Activated T-helper 2 cell treated with anti-CD3 and anti-CD28 coated beads, Interferon-gamma antibody, Interleukin-2, Interleukin-4, amounts not matched to agents 10 μg/mL and 5 μg/mL and 100 μg/mL, durations not matched to agents 14 hours and 24 hours and 36 hours (primary cell): ENCODE data around the gene RRAS2. TPM values are rescaled to one million over a fixed set of nuclear protein-coding genes. Genes with fewer than 3 reads are reported as not detected.

Experiments
- DNase-seq: peaks from one replicate; pipeline ENCODE4 v3.0.0; 2021; ENCODE audit warnings: low spot score
- H3K27ac Mint-ChIP-seq: one replicate; pipeline ENCODE4 v1.8.0; 2021; ENCODE audit warnings: mixed read lengths
- H3K27me3 Mint-ChIP-seq: one replicate; pipeline ENCODE4 v1.8.0; 2021; ENCODE audit warnings: low read depth, mixed read lengths
- H3K36me3 Mint-ChIP-seq: one replicate; pipeline ENCODE4 v1.8.0; 2021; ENCODE audit warnings: low read depth, mixed read lengths
- H3K4me1 Mint-ChIP-seq: one replicate; pipeline ENCODE4 v1.8.0; 2021; ENCODE audit warnings: low read depth, mixed read lengths
- H3K4me3 Mint-ChIP-seq: one replicate; pipeline ENCODE4 v1.8.0; 2021; ENCODE audit warnings: low read depth, mild to moderate bottlenecking, moderate library complexity, mixed read lengths
- H3K9me3 Mint-ChIP-seq: one replicate; pipeline ENCODE4 v1.8.0; 2021; ENCODE audit warnings: mixed read lengths
- intact Hi-C: fragments of 100-400 bp; cut with micrococcal nuclease; formaldehyde crosslinking; loops from one replicate; pipeline ENCODE4 v1.15.1; 2023
- total RNA-seq: library from RNA; stranded (reverse); gene quantifications from 2 replicates; pipeline ENCODE4 v1.2.3, GENCODE V29; 2022

Gene RRAS2
- total RNA-seq, 1 donor from 2014 or later: 65.2 TPM

DNA sequence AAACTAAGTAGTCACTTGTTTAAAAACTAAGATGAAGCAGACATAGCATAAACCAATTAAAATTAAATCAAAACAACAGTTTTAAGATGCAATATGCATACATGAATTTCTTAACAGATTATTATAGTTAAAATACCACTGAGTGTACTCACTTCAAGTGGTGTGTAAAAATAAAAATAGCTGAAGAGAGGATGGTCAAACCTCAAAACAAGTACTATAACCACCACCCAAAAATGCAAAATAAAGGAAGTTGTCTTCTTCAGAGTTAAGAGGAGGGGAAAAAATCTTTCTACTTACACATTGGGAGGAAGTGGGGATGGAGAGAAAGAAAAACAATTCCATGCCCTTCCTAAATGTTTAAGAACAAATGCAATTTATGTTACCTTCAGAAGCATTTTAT is 31.9 kb downstream of the RRAS2 start:
- intact Hi-C loops: no loop called here
- Mint-ChIP-seq H3K4me1 (peaks cover 35% of the 10 kb centered on the region), H3K27me3 (no peaks in the 10 kb centered on the region), H3K27ac (no peak overlapping the region), H3K36me3 (peaks cover 27% of the 10 kb centered on the region), H3K4me3 (no peak overlapping the region), H3K9me3 (no peaks in the 10 kb centered on the region)
- DNase-seq: no peak

- peaks cover 26% of the 10 kb centered on the region for H3K36me3 Mint-ChIP-seq
- H3K4me1 Mint-ChIP-seq: peaks cover 53% of the 10 kb centered on the region
- H3K27ac Mint-ChIP-seq: no peak overlapping the region
- H3K9me3 Mint-ChIP-seq: no peaks in the 10 kb centered on the region
- no peak overlapping the region for H3K4me3 Mint-ChIP-seq
- DNase-seq: no peak
- intact Hi-C loops: no loop called here
- H3K27me3 Mint-ChIP-seq: no peaks in the 10 kb centered on the region
Observed at GRCh38 chr11:14323118-14323676, 35.8 kb downstream of the RRAS2 start.

DNA sequence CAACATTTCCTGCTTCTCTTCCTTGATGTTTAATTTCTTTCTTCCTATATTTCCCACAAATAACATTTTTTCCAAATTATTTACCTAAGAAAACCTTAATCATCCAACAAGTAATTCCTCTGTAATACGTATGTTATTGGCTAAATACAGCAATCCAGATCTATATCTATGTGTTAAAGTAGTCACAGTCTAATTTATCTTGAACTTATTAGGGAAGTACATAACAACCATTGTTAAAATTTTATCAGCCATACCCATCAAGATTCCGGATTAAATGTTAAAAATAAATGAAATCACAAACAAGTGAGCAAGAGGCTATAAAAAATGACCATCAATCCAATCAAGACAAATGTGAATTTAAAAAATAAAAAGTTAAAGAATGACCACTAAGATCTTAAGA is 36.5 kb downstream of the RRAS2 start:
- Mint-ChIP-seq H3K36me3 (peaks cover 24% of the 10 kb centered on the region), H3K27ac (no peak overlapping the region), H3K4me1 (peaks cover 50% of the 10 kb centered on the region), H3K9me3 (no peaks in the 10 kb centered on the region), H3K4me3 (no peak overlapping the region), H3K27me3 (no peaks in the 10 kb centered on the region)
- intact Hi-C loops: no loop called here
- no peak for DNase-seq

- intact Hi-C loops: loop anchor here (2.0 kb wide), 1 partner anchor 17 kb away; no protein-coding TSS in a partner anchor
- H3K36me3 Mint-ChIP-seq: peaks cover 27% of the 10 kb centered on the region
- H3K4me3 Mint-ChIP-seq: no peak overlapping the region
- H3K27ac Mint-ChIP-seq: peak overlapping the region; percentile 38
- H3K27me3 Mint-ChIP-seq: no peaks in the 10 kb centered on the region
- peaks cover 46% of the 10 kb centered on the region for H3K4me1 Mint-ChIP-seq
- no peaks in the 10 kb centered on the region for H3K9me3 Mint-ChIP-seq
- DNase-seq: peak; percentile 18
Observed at GRCh38 chr11:14320020-14320419, 39.0 kb downstream of the RRAS2 start.

DNA sequence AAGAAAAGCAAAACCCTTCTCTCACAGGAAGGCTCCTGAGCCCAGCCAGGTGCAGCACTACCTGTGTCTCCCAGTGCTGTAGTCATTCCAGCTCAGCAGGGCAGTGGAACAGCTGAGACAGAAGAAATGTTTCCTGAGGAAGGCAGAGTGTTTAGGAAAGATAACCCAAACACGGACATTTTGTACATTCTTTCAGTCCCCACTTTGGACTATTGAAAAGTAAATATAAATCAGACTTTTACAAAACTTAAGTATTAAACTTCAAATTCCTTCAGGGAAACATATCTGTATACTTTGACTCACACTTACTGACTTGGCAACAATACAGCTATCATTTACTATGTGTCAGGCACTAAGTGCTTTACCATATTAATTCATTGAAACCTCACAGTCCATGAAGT is 40.4 kb downstream of the RRAS2 start:
- no peak overlapping the region for H3K4me3 Mint-ChIP-seq
- no peak for DNase-seq
- intact Hi-C loops: no loop called here
- H3K27ac Mint-ChIP-seq: no peak overlapping the region
- no peaks in the 10 kb centered on the region for H3K9me3 Mint-ChIP-seq
- peaks cover 45% of the 10 kb centered on the region for H3K4me1 Mint-ChIP-seq
- peaks cover 24% of the 10 kb centered on the region for H3K36me3 Mint-ChIP-seq
- no peaks in the 10 kb centered on the region for H3K27me3 Mint-ChIP-seq

- DNase-seq: no peak
- intact Hi-C loops: no loop called here
- H3K4me3 Mint-ChIP-seq: no peak overlapping the region
- peaks cover 16% of the 10 kb centered on the region for H3K36me3 Mint-ChIP-seq
- peaks cover 47% of the 10 kb centered on the region for H3K4me1 Mint-ChIP-seq
- no peaks in the 10 kb centered on the region for H3K27me3 Mint-ChIP-seq
- H3K27ac Mint-ChIP-seq: no peak overlapping the region
- H3K9me3 Mint-ChIP-seq: no peaks in the 10 kb centered on the region
Observed at GRCh38 chr11:14317659-14318325, 41.2 kb downstream of the RRAS2 start.

- no peak for DNase-seq
- no peaks in the 10 kb centered on the region for H3K9me3 Mint-ChIP-seq
- H3K27me3 Mint-ChIP-seq: no peaks in the 10 kb centered on the region
- peaks cover 5% of the 10 kb centered on the region for H3K36me3 Mint-ChIP-seq
- peaks cover 36% of the 10 kb centered on the region for H3K4me1 Mint-ChIP-seq
- no peak overlapping the region for H3K4me3 Mint-ChIP-seq
- intact Hi-C loops: no loop called here
- H3K27ac Mint-ChIP-seq: no peak overlapping the region
Observed at GRCh38 chr11:14315130-14315529, 43.9 kb downstream of the RRAS2 start.

GRCh38 chr11:14314127-14314526 is 44.9 kb downstream of the RRAS2 start:
- Mint-ChIP-seq H3K27me3 (no peaks in the 10 kb centered on the region), H3K36me3 (peaks cover 5% of the 10 kb centered on the region), H3K4me3 (no peak overlapping the region), H3K27ac (no peak overlapping the region), H3K9me3 (no peaks in the 10 kb centered on the region), H3K4me1 (peaks cover 29% of the 10 kb centered on the region)
- intact Hi-C loops: no loop called here
- no peak for DNase-seq

DNA sequence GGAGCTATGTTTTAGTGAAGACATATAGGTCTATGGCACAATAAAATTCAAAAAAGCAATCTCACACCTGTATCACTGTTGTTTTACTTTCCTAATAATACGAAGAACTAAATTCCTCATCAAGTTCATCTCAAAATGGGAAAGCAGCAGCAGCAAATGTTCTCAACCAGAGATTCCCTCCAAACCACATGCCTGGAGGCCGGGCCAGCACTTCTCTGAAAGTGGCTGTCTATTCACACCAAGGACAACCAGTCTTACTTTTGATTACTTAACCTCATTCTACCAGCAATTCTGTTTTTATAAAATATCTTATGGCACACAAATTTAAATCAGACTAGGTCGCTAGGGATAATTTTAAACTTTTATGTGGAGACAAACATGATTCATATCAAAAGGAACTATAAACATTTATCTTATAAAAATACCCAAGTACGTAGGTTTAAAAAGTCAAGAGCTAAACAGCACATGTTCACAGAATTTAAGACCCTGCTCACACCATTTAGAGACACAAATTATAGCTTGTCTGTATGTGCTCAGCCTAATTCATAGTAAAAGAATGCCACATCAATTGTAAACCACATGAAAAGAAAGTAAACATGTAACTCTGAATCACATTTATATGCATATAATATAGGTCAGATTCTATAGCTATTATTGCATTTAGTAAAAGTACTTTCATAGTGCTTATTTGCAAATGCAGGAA is 46.1 kb downstream of the RRAS2 start:
- intact Hi-C loops: no loop called here
- H3K4me1 Mint-ChIP-seq: peaks cover 25% of the 10 kb centered on the region
- H3K27me3 Mint-ChIP-seq: no peaks in the 10 kb centered on the region
- no peak overlapping the region for H3K27ac Mint-ChIP-seq
- H3K4me3 Mint-ChIP-seq: no peak overlapping the region
- no peaks in the 10 kb centered on the region for H3K9me3 Mint-ChIP-seq
- peaks cover 5% of the 10 kb centered on the region for H3K36me3 Mint-ChIP-seq
- DNase-seq: no peak

- Mint-ChIP-seq H3K4me3 (no peak overlapping the region), H3K27me3 (no peaks in the 10 kb centered on the region), H3K36me3 (no peaks in the 10 kb centered on the region), H3K4me1 (peaks cover 20% of the 10 kb centered on the region), H3K27ac (no peak overlapping the region), H3K9me3 (no peaks in the 10 kb centered on the region)
- DNase-seq: no peak
- intact Hi-C loops: no loop called here
Observed at GRCh38 chr11:14310679-14311078, 48.3 kb downstream of the RRAS2 start.

- DNase-seq: no peak
- Mint-ChIP-seq H3K4me1 (peaks cover 17% of the 10 kb centered on the region), H3K27me3 (no peaks in the 10 kb centered on the region), H3K36me3 (no peaks in the 10 kb centered on the region), H3K9me3 (no peaks in the 10 kb centered on the region), H3K27ac (no peak overlapping the region), H3K4me3 (no peak overlapping the region)
- intact Hi-C loops: loop anchor here (5.0 kb wide), 1 partner anchor 48 kb away; the partner anchor contains the start of gene RRAS2
Observed at GRCh38 chr11:14309425-14310192, 49.4 kb downstream of the RRAS2 start.

DNA sequence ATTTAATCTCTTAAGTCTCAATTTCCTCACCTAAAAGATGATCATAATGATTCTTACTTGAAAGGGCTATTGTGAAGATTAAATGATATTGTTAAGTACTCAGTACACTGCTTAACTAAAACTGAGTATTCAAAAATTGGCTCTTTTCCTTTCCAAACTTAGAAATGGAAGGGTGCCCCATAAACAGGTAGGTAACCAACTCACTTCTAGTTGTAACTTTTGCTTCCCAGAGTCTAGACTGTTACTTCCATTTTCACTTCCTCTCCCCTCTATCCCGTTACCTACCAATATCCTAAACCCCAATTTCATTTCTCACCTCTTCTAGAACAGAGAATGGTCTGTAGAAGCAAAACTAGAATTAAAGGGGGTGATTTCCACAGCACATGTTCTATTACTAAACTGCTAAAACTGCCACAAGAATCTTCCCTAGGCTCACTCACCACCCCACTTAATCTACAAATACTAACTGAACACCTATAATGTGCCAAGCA is 50.0 kb downstream of the RRAS2 start:
- DNase-seq: no peak
- peaks cover 14% of the 10 kb centered on the region for H3K4me1 Mint-ChIP-seq
- H3K27me3 Mint-ChIP-seq: no peaks in the 10 kb centered on the region
- no peak overlapping the region for H3K27ac Mint-ChIP-seq
- no peaks in the 10 kb centered on the region for H3K36me3 Mint-ChIP-seq
- no peak overlapping the region for H3K4me3 Mint-ChIP-seq
- intact Hi-C loops: loop anchor here (5.0 kb wide), 1 partner anchor 48 kb away; the partner anchor contains the start of gene RRAS2
- no peaks in the 10 kb centered on the region for H3K9me3 Mint-ChIP-seq
